ENCODE measurements around the gene FRA10AC1. TPM values are rescaled to one million over a fixed set of nuclear protein-coding genes. Genes with fewer than 3 reads are reported as not detected.

Gene FRA10AC1
- total RNA-seq, 1 donor from 2014 or later, result 1.7 TPM

DNA sequence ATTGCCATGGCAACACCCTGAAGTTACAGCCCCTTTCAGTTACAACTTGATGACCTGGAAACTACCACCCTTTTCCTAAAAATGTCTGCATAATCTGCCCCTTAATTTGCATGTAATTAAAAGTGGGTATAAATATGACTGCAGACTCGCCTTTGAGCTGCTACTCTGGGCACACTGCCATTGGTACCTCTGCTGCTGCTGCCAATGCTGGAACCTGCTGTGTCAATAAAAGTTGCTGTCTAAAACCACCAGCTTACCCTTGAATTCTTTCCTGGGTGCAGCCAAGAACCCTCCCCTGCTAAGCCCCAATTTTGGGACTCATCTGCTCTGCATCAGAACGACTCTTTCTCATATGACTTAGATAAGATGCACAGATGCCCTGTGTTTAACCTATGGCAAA lies 10.2 kb upstream of the FRA10AC1 start:
- Histone ChIP-seq H3K4me1 (no peaks in the 10 kb centered on the region), H3K36me3 (no peaks in the 10 kb centered on the region), H3K27ac (no peak overlapping the region), H3K4me3 (no peak overlapping the region), H3K9me3 (no peaks in the 10 kb centered on the region), H3K27me3 (no peaks in the 10 kb centered on the region)
- no peak for DNase-seq (ENCODE audit: low spot score in 2 of 2)
- intact Hi-C loops (cut with DNase I), result no loop called here
- TF ChIP-seq CTCF (IDR thresholded peaks at IDR 0.05), result no peak

- H3K9me3 ChIP-seq, result no peaks in the 10 kb centered on the region
- no peaks in the 10 kb centered on the region for H3K27me3 ChIP-seq
- H3K27ac ChIP-seq, result no peak overlapping the region
- intact Hi-C loops (cut with DNase I), result no loop called here
- no peak for DNase-seq (ENCODE audit: low spot score in 2 of 2)
- TF ChIP-seq CTCF (IDR thresholded peaks at IDR 0.05), result no peak
- no peaks in the 10 kb centered on the region for H3K4me1 ChIP-seq
- no peaks in the 10 kb centered on the region for H3K36me3 ChIP-seq
- H3K4me3 ChIP-seq, result no peak overlapping the region
Measured at GRCh38 chr10:93711891-93712290, 9.5 kb upstream of the FRA10AC1 start.

GRCh38 chr10:93710333-93710909 lies 8.0 kb upstream of the FRA10AC1 start:
- intact Hi-C loops (cut with DNase I), result no loop called here
- H3K27me3 ChIP-seq, result no peaks in the 10 kb centered on the region
- no peaks in the 10 kb centered on the region for H3K36me3 ChIP-seq
- H3K4me3 ChIP-seq, result no peak overlapping the region
- H3K4me1 ChIP-seq, result no peaks in the 10 kb centered on the region
- H3K9me3 ChIP-seq, result no peaks in the 10 kb centered on the region
- no peak for DNase-seq (ENCODE audit: low spot score in 2 of 2)
- no peak overlapping the region for H3K27ac ChIP-seq
- no peak for TF ChIP-seq CTCF (IDR thresholded peaks at IDR 0.05)

GRCh38 chr10:93707623-93708022 lies 5.2 kb upstream of the FRA10AC1 start:
- Histone ChIP-seq H3K36me3 (no peaks in the 10 kb centered on the region), H3K27ac (no peak overlapping the region), H3K27me3 (no peaks in the 10 kb centered on the region), H3K4me3 (no peak overlapping the region), H3K4me1 (no peaks in the 10 kb centered on the region), H3K9me3 (no peaks in the 10 kb centered on the region)
- no peak for DNase-seq (ENCODE audit: low spot score in 2 of 2)
- TF ChIP-seq CTCF (IDR thresholded peaks at IDR 0.05), result no peak
- intact Hi-C loops (cut with DNase I), result no loop called here

- Histone ChIP-seq H3K27ac (no peak overlapping the region), H3K4me3 (no peak overlapping the region), H3K27me3 (no peaks in the 10 kb centered on the region), H3K4me1 (peaks cover 0 to 4% of the 10 kb centered on the region in 2 donors), H3K9me3 (no peaks in the 10 kb centered on the region), H3K36me3 (peaks cover 1 to 2% of the 10 kb centered on the region in 2 donors)
- DNase-seq (ENCODE audit: low spot score in 2 of 2), result no peak
- intact Hi-C loops (cut with DNase I), result loop anchor here (5.0 kb wide), 2 partner anchors 288 to 1112 kb away; partner anchors contain the start of genes KIF11 and PLCE1
- no peak for TF ChIP-seq CTCF (IDR thresholded peaks at IDR 0.05)
Measured at GRCh38 chr10:93704451-93704850, 2.1 kb upstream of the FRA10AC1 start.

- intact Hi-C loops (cut with DNase I), result loop anchor here (2.0 to 5.0 kb wide), 3 partner anchors 53 to 1112 kb away; partner anchors contain the start of genes KIF11, LGI1 and PLCE1
- no peak for DNase-seq (ENCODE audit: low spot score in 2 of 2)
- Histone ChIP-seq H3K36me3 (peaks cover 6 to 7% of the 10 kb centered on the region in 2 donors), H3K9me3 (no peaks in the 10 kb centered on the region), H3K4me3 (peak overlapping the region in 1 of 2 donors; percentile 74), H3K27me3 (no peaks in the 10 kb centered on the region), H3K4me1 (peaks cover 0 to 4% of the 10 kb centered on the region in 2 donors), H3K27ac (no peak overlapping the region)
- TF ChIP-seq CTCF (IDR thresholded peaks at IDR 0.05), result no peak
Measured at GRCh38 chr10:93703841-93704240, 1.4 kb upstream of the FRA10AC1 start.
